ENCODE results near the gene IRF9.

IRF9 gene

GRCh38 chr14:24178399-24179178, 17.5 kb downstream of the IRF9 start:
- DNase-seq, result no peak

- DNase-seq, result no peak
Observed at GRCh38 chr14:24179294-24179960, 18.4 kb downstream of the IRF9 start.

GRCh38 chr14:24179961-24180796, 19.1 kb downstream of the IRF9 start:
- no peak for DNase-seq

GRCh38 chr14:24181371-24182077, 20.5 kb downstream of the IRF9 start:
- DNase-seq, result no peak

- no peak for DNase-seq
Observed at GRCh38 chr14:24182110-24182882, 21.2 kb downstream of the IRF9 start.

- DNase-seq, result no peak
Observed at GRCh38 chr14:24183014-24183481, 22.0 kb downstream of the IRF9 start.

- no peak for DNase-seq
Observed at GRCh38 chr14:24184104-24184970, 23.3 kb downstream of the IRF9 start.

GRCh38 chr14:24185026-24185425, 24.0 kb downstream of the IRF9 start:
- no peak for DNase-seq

- no peak for DNase-seq
Observed at GRCh38 chr14:24185741-24186140, 24.7 kb downstream of the IRF9 start.

GRCh38 chr14:24186831-24187538, 25.9 kb downstream of the IRF9 start:
- DNase-seq, result no peak

GRCh38 chr14:24187539-24187915, 26.5 kb downstream of the IRF9 start:
- DNase-seq, result no peak

- peak; percentile 94 for DNase-seq
Observed at GRCh38 chr14:24188251-24189058, 27.4 kb downstream of the IRF9 start, which contains the start of gene IPO4. Gene IPO4 (minus strand): TSS chr14:24188816. CDS start chr14:24188787, 29 bp downstream.

GRCh38 chr14:24189059-24189375, 28.0 kb downstream of the IRF9 start:
- DNase-seq, result no peak

GRCh38 chr14:24189460-24189859, 28.4 kb downstream of the IRF9 start:
- no peak for DNase-seq

GRCh38 chr14:24190416-24190815, 29.4 kb downstream of the IRF9 start:
- DNase-seq, result no peak

GRCh38 chr14:24192933-24193332, 31.9 kb downstream of the IRF9 start:
- no peak for DNase-seq

GRCh38 chr14:24194186-24194872, 33.3 kb downstream of the IRF9 start:
- no peak for DNase-seq

GRCh38 chr14:24194873-24195185, 33.8 kb downstream of the IRF9 start:
- no peak for DNase-seq
